NCI-H146 treated with DMSO at 0.1 percent for 48 hours (cell line): ENCODE data around the gene CD69.
A peak's percentile ranks its signal among the peaks of the same experiment; 100 is the strongest.
"Not testable (repeated sequence)": the region's sequence is repeated elsewhere in the genome, so short reads cannot be mapped to it uniquely, and the experiment has no call there.

Experiments
- DNase-seq: peaks from one replicate; lab custom pipeline; 2025; ENCODE audit not compliant: unreplicated experiment; lab: John Stamatoyannopoulos, UW

Gene CD69

GRCh38 chr12:9751204-9752144 is 9.2 kb downstream of the CD69 start:
- DNase-seq = peak; percentile 13

- peak; percentile 89 for DNase-seq
Measured at GRCh38 chr12:9750276-9751203, 10.2 kb downstream of the CD69 start.

GRCh38 chr12:9749640-9750039 is 11.1 kb downstream of the CD69 start:
- DNase-seq = no peak

- DNase-seq = no peak
Measured at GRCh38 chr12:9745199-9745598, 15.5 kb downstream of the CD69 start.

- no peak for DNase-seq
Measured at GRCh38 chr12:9742661-9743060, 18.0 kb downstream of the CD69 start.

GRCh38 chr12:9741726-9742125 is 19.0 kb downstream of the CD69 start:
- DNase-seq = no peak

GRCh38 chr12:9740106-9740750 is 20.5 kb downstream of the CD69 start:
- no peak for DNase-seq

- not testable (repeated sequence) for DNase-seq
Measured at GRCh38 chr12:9739404-9740105, 21.1 kb downstream of the CD69 start.

- not testable (repeated sequence) for DNase-seq
Measured at GRCh38 chr12:9738905-9739304, 21.8 kb downstream of the CD69 start.

- no peak for DNase-seq
Measured at GRCh38 chr12:9736936-9737705, 23.6 kb downstream of the CD69 start.

- no peak for DNase-seq
Measured at GRCh38 chr12:9735601-9736000, 25.1 kb downstream of the CD69 start.

GRCh38 chr12:9732921-9733461 is 27.7 kb downstream of the CD69 start, which contains the start of gene CLECL1:
Gene CLECL1, minus strand, starts transcription at chr12:9733097.
- DNase-seq = no peak

GRCh38 chr12:9731797-9732196 is 28.9 kb downstream of the CD69 start:
- no peak for DNase-seq

- DNase-seq = no peak
Measured at GRCh38 chr12:9731393-9731792, 29.3 kb downstream of the CD69 start.

- no peak for DNase-seq
Measured at GRCh38 chr12:9730591-9730990, 30.1 kb downstream of the CD69 start.

GRCh38 chr12:9730011-9730410 is 30.7 kb downstream of the CD69 start:
- DNase-seq = no peak

- DNase-seq = no peak
Measured at GRCh38 chr12:9729082-9729481, 31.6 kb downstream of the CD69 start.

GRCh38 chr12:9727813-9728212 is 32.9 kb downstream of the CD69 start:
- no peak for DNase-seq

GRCh38 chr12:9725213-9725870 is 35.4 kb downstream of the CD69 start:
- DNase-seq = no peak
